Stimulated activated CD8-positive, alpha-beta memory T cell treated with anti-CD3 and anti-CD28 coated beads, Interleukin-2, amount 100 ng/mL, for 1 hour (primary cell): ENCODE results near the gene PTPRN2.

ENCODE experiments used
- DNase-seq, 2 donors: peaks; one replicate each; pipeline ENCODE4 v3.0.0-alpha.2; 2020; ENCODE audit warnings: low read depth in 2 of 2

Gene PTPRN2

GRCh38 chr7:157893535-157894044, 694.0 kb downstream of the PTPRN2 start:
- DNase-seq = no peak

- DNase-seq = no peak
Observed at GRCh38 chr7:157892751-157893523, 694.7 kb downstream of the PTPRN2 start.

GRCh38 chr7:157890921-157891401, 696.7 kb downstream of the PTPRN2 start:
- no peak for DNase-seq

GRCh38 chr7:157889480-157889879, 698.1 kb downstream of the PTPRN2 start:
- DNase-seq = no peak

- no peak for DNase-seq
Observed at GRCh38 chr7:157888579-157888978, 699.0 kb downstream of the PTPRN2 start.

- DNase-seq = no peak
Observed at GRCh38 chr7:157887400-157887799, 700.2 kb downstream of the PTPRN2 start.

- DNase-seq = no peak
Observed at GRCh38 chr7:157886711-157887110, 700.9 kb downstream of the PTPRN2 start.

- DNase-seq = no peak
Observed at GRCh38 chr7:157886266-157886665, 701.4 kb downstream of the PTPRN2 start.

GRCh38 chr7:157885140-157885539, 702.5 kb downstream of the PTPRN2 start:
- no peak for DNase-seq

GRCh38 chr7:157884461-157885062, 703.1 kb downstream of the PTPRN2 start:
- DNase-seq = no peak

- no peak for DNase-seq
Observed at GRCh38 chr7:157881048-157881771, 706.4 kb downstream of the PTPRN2 start.

GRCh38 chr7:157879391-157879790, 708.2 kb downstream of the PTPRN2 start:
- DNase-seq = no peak

- no peak for DNase-seq
Observed at GRCh38 chr7:157877298-157878090, 710.1 kb downstream of the PTPRN2 start.

- no peak for DNase-seq
Observed at GRCh38 chr7:157876469-157877285, 710.9 kb downstream of the PTPRN2 start.

- DNase-seq = peak; percentile 8 to 36
Observed at GRCh38 chr7:157875230-157876179, 712.1 kb downstream of the PTPRN2 start.

- DNase-seq = no peak
Observed at GRCh38 chr7:157874870-157875229, 712.8 kb downstream of the PTPRN2 start.

GRCh38 chr7:157874208-157874816, 713.3 kb downstream of the PTPRN2 start:
- no peak for DNase-seq

- no peak for DNase-seq
Observed at GRCh38 chr7:157873664-157874063, 714.0 kb downstream of the PTPRN2 start.

- DNase-seq = no peak
Observed at GRCh38 chr7:157873181-157873580, 714.4 kb downstream of the PTPRN2 start.
